GM18909 (cell line): Measurements from ENCODE around the gene CBY3.
"Not testable (repeated sequence)": the region's sequence is repeated elsewhere in the genome, so short reads cannot be mapped to it uniquely, and the experiment has no call there.

Experiments used
- ATAC-seq: cut with Tn5 transposase; IDR thresholded peaks from one replicate; pipeline ENCODE4 v1.9.1; 2021; ENCODE audit warnings: mild to moderate bottlenecking; ENCODE audit not compliant: unreplicated experiment, poor library complexity

Gene CBY3

DNA sequence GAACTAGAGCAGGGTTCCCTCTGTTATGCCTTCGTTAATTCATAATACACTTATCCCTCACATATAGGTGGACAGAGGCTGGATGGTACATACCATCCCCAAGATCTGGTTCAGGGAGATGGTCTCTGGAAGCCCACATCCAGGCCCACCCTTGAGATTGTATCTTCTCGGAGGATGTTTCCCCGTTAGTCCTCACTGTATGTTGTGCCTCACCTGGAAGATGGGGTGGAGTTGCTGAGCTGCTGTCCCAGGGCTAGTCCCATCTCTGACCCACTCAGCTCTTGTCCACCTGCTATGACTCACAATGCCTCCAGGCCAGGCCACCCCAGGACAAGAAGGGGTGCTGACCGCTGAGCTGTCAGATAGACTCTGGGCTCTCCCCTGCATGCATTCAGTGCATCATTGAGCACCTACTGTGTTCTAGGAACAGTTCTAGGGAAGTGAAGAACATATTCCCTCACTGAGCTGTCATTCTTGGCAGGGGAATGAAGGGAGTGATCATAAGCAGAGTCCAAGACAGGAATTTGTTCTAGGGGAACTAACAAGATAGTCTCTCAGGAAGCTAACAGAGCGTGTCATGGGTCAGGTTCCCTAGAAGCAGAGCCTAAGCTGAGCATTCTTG, at the start of gene CBY3:
Gene CBY3 (minus strand): TSS at position 255 of the 622 bp plus-strand sequence. CDS start 116 bp downstream, at position 139.
- ATAC-seq: no peak

GRCh38 chr5:179730356-179730755, 49.5 kb upstream of the CBY3 start:
- no peak for ATAC-seq

- no peak for ATAC-seq
Observed at GRCh38 chr5:179729727-179730126, 48.9 kb upstream of the CBY3 start.

DNA sequence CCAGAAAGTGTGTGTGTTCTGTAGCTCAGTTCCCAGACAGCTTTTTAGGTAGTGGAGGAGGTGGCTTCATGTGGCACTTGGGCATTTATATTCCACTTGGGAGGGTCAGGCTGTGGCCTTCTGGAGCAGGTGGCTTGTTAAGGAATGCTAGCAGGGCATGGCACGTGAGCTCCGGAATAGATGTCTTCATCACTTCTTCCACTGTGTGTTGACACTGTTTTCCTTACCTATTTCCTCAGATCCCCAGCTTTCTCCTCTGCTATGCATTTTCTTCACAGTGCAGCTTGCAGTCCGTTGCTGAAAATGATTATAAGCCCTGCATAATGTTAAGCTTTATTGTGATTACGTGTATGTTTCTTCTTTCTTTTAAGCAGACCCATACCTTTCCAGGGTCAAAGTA, 48.5 kb upstream of the CBY3 start:
- no peak for ATAC-seq

DNA sequence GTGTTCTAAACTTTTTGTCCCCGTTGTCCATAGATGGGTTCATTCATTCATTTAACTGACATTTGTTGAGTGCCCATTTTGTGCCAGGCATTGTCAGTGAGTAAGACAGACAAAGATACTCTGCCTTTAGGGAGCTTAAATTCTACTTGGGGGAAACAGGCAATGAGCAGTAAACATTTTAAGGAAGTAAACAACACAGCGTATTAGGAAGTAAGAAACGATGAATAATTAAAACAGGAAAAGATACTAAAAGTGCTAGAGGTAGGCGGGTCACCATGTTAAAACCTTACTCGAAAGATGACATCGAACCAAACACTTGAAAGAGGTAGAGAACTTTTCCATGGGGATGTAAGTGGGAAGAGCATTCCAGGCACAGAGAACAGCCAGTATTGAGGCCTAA, 46.3 kb upstream of the CBY3 start:
- no peak for ATAC-seq

DNA sequence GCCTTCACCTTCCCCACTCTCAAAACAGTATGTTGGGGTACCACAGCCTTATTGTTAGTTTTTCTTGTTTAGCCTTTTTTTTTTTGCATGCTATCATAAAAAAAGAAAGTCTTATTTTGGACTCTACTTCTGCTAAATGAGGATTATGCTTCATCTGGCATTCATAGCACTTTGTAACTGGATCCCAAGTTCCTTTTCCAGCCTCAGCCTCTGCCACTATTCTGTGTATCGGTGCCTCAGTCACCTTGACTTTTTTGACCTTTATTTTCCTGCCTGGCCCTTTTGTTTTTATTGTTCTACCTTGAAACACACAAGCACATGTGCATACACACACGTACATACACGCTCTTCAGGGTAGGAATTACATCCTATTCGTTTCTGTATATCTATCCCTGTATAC, 43.3 kb upstream of the CBY3 start:
- no peak for ATAC-seq

DNA sequence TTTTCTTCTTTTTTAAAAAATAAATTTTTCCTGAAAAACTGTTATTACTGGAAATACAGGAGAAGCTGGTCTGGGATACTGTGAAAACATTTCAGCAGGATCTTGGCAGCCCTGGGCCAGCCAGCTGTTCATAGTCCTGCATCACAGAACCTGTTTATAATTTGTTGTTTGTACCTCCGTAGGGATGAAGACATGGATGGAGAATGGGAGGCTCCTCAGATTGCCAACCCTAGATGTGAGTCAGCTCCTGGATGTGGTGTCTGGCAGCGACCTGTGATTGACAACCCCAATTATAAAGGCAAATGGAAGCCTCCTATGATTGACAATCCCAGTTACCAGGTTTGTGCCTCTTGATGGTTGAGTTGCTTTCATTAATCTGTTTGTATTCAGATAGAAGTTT, 39.4 kb upstream of the CBY3 start:
- ATAC-seq: no peak

DNA sequence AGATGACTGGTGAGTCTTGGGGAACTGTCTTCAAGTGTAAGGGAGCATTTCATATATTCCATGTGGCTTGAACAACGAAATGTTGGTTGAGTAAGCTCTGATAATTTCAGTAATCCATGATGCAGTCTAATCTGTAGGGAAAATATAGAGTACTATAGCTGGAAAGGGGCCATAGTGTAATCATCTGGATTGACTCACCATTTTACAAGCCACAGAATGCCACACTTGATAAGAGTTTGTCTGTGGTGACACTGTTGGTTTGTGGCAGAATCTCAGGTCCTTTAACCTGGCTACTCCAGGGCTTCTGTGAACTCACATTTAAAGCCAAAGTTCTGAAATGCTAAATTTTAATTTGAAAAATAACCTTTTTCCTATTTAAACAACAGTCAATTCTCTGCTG, 35.5 kb upstream of the CBY3 start:
- ATAC-seq: no peak

DNA sequence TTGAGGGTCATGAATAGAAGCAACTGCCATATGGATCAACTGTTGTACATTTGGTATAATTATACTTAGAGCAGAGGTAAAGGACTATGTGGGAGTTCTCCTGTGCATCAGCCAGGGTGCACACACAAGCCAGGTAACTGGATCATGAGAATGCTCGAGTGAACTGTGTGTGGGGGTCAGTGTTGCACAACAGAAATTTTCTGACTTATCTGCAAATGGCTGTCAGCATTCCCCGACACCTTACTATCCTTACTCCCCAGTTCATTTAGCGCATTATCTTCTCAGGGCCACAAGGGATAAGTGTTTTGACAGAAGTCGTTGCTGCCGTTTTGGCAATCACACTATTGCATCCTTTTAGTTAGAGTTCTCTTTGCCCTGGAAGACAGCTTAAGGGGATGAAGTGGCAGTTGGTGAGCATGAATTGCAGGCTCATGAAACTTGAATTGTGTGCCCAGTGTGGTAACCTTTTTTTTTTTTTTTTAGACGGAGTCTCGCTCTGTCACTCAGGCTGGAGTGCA, 19.6 kb upstream of the CBY3 start:
- ATAC-seq: no peak

DNA sequence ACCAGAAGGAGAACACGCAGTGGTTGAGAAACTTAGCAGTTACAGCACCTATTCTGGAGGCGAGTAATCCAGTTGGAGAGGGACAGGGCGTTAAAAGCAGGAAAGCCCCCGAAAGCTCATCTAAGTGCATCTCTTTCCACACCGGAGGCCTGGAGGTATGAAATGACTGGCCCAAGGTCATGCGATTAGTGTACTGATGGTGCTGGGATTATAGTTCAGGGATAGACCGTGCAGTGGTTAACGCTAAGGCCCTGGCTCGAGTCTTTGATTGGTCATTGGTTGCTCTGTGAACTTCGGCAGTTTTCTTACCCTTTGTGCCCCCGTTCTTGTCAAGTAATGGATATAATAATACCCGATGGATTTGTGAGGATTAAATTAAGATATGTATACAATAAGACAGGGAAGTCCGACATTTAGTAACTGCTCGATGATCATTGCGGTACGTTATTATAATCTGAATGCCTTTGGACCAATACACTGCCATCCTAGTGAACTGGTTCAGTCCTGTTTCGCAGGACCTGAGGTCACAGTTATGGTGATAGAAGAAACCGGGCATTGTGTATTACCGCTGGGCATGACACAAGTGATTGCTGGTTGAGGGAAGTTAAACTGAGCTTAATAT, 18.9 kb upstream of the CBY3 start:
- no peak for ATAC-seq

- peak; percentile 18 for ATAC-seq
Observed at GRCh38 chr5:179698935-179699615, 18.2 kb upstream of the CBY3 start, which contains the start of gene CANX. Gene CANX, plus strand, starts transcription at chr5:179698967. Its CDS starts 6,715 bp downstream, at chr5:179705682.

- ATAC-seq: peak; percentile 93
Observed at GRCh38 chr5:179697993-179698934, 17.4 kb upstream of the CBY3 start.

DNA sequence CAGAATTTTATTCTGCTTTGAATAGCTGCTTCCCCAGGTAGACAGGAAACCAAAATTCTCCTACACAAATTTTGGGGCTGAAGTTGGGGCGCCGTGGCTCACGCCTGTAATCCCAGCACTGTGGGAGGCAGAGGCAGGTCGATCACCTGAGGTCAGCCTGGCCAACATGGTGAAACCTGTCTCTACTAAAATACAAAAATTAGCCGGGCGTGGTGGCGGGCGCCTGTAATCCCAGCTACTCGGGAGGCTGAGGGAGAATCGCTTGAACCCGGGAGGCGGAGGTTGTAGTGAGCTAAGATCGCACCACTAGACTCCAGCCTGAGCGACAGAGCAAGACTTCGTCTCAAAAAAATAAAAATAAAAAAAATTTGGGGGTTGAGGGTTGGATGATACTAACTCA, 16.7 kb upstream of the CBY3 start:
- not testable (repeated sequence) for ATAC-seq

DNA sequence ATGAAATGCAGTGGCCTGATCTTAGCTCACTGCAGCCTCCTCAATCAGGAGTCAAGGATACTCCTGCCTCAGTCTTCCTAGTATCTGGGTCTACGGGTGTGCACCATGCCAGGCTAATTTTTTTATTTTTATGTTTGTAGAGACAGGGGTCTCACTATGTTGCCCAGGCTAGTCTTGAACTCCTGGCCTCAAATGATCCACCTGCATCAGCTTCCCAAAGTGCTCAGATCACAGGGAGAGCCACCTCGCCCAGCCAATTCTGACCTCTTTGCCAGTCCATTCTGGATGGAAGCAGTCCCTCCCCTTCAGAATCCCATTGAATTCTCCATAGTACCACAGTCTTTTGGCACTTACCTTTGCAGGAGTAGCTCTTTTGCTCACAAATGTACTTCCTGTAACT, 16.3 kb upstream of the CBY3 start:
- ATAC-seq: no peak

- ATAC-seq: no peak
Observed at GRCh38 chr5:179696603-179697002, 15.8 kb upstream of the CBY3 start.

GRCh38 chr5:179694561-179694960, 13.7 kb upstream of the CBY3 start:
- ATAC-seq: no peak

DNA sequence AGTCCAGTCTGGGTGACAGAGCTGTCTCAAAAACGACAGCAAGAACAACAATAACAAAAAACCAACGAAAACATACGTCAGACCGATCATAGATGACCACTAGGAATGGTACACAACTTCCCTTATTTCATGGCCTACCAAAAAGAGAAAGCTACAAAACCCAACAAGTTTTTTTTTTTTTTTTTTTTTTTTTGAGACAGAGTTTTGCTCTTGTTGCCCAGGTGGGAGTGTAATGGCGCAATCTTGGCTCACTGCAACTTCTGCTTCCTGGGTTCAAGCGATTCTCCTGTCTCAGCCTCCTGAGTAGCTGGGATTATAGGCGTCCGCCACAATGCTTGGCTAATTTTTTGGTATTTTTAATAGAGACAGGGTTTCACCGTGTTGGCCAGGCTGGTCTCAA, 8.4 kb upstream of the CBY3 start:
- ATAC-seq: not testable (repeated sequence)

- no peak for ATAC-seq
Observed at GRCh38 chr5:179680014-179680779, 637 bp downstream of the CBY3 start.

DNA sequence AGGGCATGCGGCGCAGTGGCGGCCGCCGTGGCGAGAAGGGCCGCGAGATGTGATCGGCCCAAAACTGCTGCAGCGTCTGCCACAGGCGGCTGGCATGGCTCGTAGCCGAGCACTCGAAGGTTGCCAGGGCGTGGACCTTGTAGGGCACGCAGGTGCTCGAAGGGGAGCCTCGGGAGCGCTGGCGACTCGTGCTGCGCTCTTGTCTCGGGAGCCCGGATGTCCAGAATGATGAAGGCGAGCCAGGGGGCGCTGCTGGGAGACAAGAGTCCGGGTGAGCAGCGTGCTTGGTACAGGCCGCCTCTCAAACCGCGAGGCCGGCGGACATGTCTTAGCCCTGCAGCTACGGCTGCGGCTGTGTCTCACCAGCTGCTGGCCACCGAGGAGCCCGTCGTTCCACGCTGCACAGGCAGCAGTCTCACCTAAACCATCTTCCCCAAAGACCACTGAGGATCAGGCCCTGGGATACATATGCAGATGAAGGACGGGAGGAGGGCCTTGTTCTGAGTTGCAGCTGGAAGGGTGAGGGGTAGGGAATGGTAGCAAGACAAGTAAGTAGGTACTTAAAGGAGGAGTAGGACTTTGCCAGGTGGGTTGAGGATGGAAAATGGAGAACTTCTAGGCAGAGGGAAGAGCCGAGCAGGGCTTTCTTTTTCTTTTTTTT, 1.7 kb downstream of the CBY3 start:
- no peak for ATAC-seq
